H1 (cell line): ENCODE results near the gene KLHL36. TPM values are rescaled to one million over a fixed set of nuclear protein-coding genes. Genes with fewer than 3 reads are reported as not detected.

ENCODE experiments used
- CHD1 ChIP-seq: IDR thresholded peaks from 2 replicates; pipeline ENCODE4 v1.6.1; 2012; ENCODE audit warnings: low read depth, low read length, improper control_type of control experiment
- GABPA ChIP-seq: IDR thresholded peaks from 2 replicates; pipeline ENCODE4 v1.6.1; 2011; ENCODE audit warnings: mild to moderate bottlenecking, low read length, moderate library complexity, borderline replicate concordance; ENCODE audit not compliant: insufficient read depth
- GTF2F1 ChIP-seq: IDR thresholded peaks from 2 replicates; pipeline ENCODE4 v1.6.1; 2012; ENCODE audit warnings: low read depth, low read length, improper control_type of control experiment, borderline replicate concordance
- SIN3A ChIP-seq, 2 experiments: IDR thresholded peaks in 1 of 2; conservative IDR thresholded peaks in 1 of 2; 2 replicates each; pipeline ENCODE4 v1.6.1; 2011 to 2012; ENCODE audit warnings: low read length in 2 of 2, improper control_type of control experiment in 1 of 2, low read depth in 1 of 2, mild to moderate bottlenecking in 1 of 2
- polyA plus RNA-seq, 7 experiments: library from polyadenylated mRNA; depleted of rRNA in 3 of 7; stranded (reverse) in 5 of 7; unstranded in 2 of 7; fragments of >200 nt in 5 of 7; fragments of 200-250 nt in 2 of 7; gene quantifications; 1 replicate in 5 of 7; 2 replicates in 1 of 7; 4 replicates in 1 of 7; pipeline versions ENCODE4 v1.2.1 to v1.2.3, GENCODE V29; 2011 to 2013; ENCODE audit warnings: missing spikeins in 2 of 7, mixed read lengths in 2 of 7
- total RNA-seq: library from RNA; stranded (reverse); fragmentation: NEBNext Ultra II Directional; extraction: Animal tissue kit (Norgen Biotek cat#: 25700); gene quantifications from 2 replicates; pipeline ENCODE4 v1.2.1, GENCODE V29; 2021

Gene KLHL36
- total and polyA plus RNA-seq, 2 of the 8 experiments (the other 6 are each of a cell fraction or from before 2014, with no cell fraction given) = 22.9 to 33.6 TPM

- TF ChIP-seq SIN3A (conservative IDR thresholded peaks at IDR 0.05 in 1 of 2, IDR thresholded peaks at IDR 0.05 in 1 of 2; ENCODE audit: low read depth in 1 of 2, low read length in 2 of 2) = no peak
- no peak for TF ChIP-seq GABPA
- no peak for TF ChIP-seq CHD1
- TF ChIP-seq GTF2F1 = no peak
Measured at GRCh38 chr16:84680165-84680842, 32.0 kb downstream of the KLHL36 start (continued).
